Measurements from ENCODE around the gene KIF12.

KIF12 gene

DNA sequence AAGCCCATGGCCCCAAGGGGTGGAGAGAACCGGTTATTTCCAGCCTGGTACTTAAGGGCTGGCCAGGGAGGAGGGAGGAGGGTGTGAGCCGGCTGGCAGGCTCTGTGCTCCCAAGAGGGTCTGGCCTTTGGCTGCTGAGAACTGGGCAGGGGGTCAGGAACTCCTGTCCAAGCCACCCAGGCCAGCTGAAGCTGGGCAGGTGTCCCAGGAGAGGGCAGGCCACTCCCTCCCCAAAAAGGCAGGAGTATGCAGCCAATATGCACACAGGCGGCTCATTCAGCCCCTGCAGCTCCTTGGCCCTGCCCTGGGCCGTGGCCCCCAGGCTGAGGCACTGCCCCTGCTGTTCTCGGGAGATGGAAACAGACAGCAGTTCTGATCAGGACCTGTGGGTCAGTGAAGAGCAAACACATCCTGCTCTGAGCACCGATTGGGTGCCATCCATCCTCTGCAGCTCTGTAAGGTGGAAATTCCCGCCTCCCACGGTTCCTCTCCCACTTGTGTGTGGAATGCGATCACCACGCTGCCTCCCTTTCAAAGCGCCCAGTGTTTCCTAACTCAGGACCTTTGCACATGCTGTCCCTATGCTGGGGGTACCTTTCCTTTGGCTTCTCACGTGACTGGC, 17.1 kb upstream of the KIF12 start:
- Histone ChIP-seq H3K27ac (no peak overlapping the region), H2AFZ (no peak overlapping the region), H3K9me3 (ENCODE audit: control insufficient read depth, low read length) (no peaks in the 10 kb centered on the region), H3K4me1 (no peaks in the 10 kb centered on the region), H3K4me3 (ENCODE audit: low read depth, low read length) (no peak overlapping the region), H3K9ac (no peak overlapping the region), H3K4me2 (ENCODE audit: low read length) (no peak overlapping the region), H3K79me2 (no peaks in the 10 kb centered on the region), H3K27me3 (ENCODE audit: control insufficient read depth, insufficient read depth, low read length) (no peaks in the 10 kb centered on the region), H3K36me3 (ENCODE audit: control insufficient read depth, insufficient read depth, low read length) (no peaks in the 10 kb centered on the region)
- TF ChIP-seq, protein P1, sequence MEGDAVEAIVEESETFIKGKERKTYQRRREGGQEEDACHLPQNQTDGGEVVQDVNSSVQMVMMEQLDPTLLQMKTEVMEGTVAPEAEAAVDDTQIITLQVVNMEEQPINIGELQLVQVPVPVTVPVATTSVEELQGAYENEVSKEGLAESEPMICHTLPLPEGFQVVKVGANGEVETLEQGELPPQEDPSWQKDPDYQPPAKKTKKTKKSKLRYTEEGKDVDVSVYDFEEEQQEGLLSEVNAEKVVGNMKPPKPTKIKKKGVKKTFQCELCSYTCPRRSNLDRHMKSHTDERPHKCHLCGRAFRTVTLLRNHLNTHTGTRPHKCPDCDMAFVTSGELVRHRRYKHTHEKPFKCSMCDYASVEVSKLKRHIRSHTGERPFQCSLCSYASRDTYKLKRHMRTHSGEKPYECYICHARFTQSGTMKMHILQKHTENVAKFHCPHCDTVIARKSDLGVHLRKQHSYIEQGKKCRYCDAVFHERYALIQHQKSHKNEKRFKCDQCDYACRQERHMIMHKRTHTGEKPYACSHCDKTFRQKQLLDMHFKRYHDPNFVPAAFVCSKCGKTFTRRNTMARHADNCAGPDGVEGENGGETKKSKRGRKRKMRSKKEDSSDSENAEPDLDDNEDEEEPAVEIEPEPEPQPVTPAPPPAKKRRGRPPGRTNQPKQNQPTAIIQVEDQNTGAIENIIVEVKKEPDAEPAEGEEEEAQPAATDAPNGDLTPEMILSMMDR (IDR thresholded peaks at IDR 0.05) = no peak

DNA sequence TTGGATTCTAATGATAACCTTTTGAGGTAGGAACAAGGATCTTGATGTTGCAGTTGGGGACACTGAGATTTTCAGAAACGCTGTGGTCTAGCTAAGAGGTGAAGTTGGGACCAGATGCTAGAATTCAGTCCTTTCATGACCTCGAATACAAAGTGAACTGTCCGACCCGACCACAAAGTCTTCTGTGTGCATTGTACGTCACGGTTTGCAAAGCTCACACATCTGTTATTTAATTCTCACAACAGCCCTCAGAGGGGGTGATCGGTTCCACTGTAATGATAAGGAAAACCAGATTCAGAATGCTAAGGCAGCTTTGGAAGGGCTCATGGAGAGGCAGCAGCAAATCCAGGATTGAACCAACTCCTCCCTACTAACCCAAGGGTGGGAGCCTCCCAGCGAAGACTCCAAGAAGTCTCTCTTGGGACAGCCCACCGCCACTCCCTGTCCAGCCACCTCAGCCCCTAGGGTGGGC, 16.6 kb upstream of the KIF12 start:
- H3K27ac ChIP-seq = no peak overlapping the region
- no peak overlapping the region for H3K9ac ChIP-seq
- H3K4me2 ChIP-seq (ENCODE audit: low read length) = no peak overlapping the region

DNA sequence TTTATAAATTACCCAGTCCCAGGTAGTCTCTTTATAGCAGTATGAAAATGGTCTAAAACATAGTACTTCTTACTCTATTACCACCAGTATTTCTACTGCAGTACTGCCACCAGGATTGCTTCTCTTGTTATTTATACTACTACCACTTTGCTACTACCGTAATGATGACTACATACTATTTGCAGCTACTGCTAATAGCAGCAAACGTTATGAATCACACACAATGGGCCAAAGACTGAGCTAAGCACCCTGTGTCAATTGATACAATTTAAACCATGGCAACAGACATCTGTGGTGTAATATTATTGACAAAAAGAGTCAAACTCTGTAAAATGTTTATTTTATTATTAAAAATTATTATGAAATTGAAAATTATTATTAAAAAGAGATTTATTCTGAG, 15.3 kb upstream of the KIF12 start:
- no peak overlapping the region for H3K27ac ChIP-seq
- no peak overlapping the region for H3K4me2 ChIP-seq (ENCODE audit: low read length)
- no peaks in the 10 kb centered on the region for H3K9me3 ChIP-seq (ENCODE audit: control insufficient read depth, low read length)

More for the DNA sequence above, 16.6 kb upstream of the KIF12 start:
- Histone ChIP-seq H3K36me3 (ENCODE audit: control insufficient read depth, insufficient read depth, low read length) (no peaks in the 10 kb centered on the region), H3K27me3 (ENCODE audit: control insufficient read depth, insufficient read depth, low read length) (no peaks in the 10 kb centered on the region), H3K4me1 (no peaks in the 10 kb centered on the region), H3K4me3 (ENCODE audit: low read depth, low read length) (no peak overlapping the region), H2AFZ (no peak overlapping the region), H3K9me3 (ENCODE audit: control insufficient read depth, low read length) (no peaks in the 10 kb centered on the region), H3K79me2 (no peaks in the 10 kb centered on the region)
- TF ChIP-seq, protein P1 (IDR thresholded peaks at IDR 0.05) = no peak

DNA sequence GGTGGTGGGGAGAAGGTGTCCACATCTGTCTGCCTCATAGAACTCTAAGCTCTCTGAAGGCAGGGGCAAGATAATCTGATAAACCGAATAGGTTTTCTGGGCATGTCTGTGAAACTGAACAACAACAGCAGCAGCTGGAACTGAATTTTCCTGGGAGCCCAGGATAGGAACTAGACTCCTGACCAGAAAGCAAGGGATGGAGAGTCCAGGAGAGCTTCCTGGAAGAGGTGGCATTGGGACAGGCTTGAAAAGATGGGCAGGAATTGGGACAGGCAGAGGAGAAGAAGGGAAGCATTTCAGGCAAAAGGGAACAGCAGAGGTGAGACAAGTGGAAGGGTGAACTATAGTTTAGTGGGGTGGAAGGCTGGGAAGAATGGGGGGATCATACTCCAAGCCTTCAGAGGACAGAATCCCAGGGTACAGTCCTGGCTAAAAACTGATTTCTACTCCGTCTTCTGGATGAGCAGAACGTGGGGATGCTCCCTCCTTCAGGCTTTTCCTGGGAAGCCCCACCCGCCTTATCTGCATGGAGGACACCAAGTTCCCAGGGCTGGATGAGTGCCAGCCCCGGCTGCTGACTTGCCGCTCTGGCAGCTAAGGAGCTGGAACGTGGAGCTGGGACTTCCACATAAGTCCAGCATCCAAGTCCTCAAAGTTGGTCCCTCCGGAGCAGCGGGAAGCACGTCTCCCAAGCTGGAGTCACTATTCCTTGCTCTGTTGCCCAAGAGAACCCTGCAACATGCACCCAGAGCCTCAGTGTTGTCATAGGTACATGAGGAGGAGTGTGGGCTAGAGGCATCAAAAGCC, 13.9 kb upstream of the KIF12 start:
- Histone ChIP-seq H3K27me3 (ENCODE audit: control insufficient read depth, insufficient read depth, low read length) (no peaks in the 10 kb centered on the region), H2AFZ (no peak overlapping the region), H3K27ac (peak overlapping the region; percentile 1), H3K4me1 (no peaks in the 10 kb centered on the region), H3K9me3 (ENCODE audit: control insufficient read depth, low read length) (no peaks in the 10 kb centered on the region), H3K9ac (no peak overlapping the region), H3K36me3 (ENCODE audit: control insufficient read depth, insufficient read depth, low read length) (no peaks in the 10 kb centered on the region), H3K79me2 (no peaks in the 10 kb centered on the region), H3K4me2 (ENCODE audit: low read length) (no peak overlapping the region), H3K4me3 (ENCODE audit: low read depth, low read length) (no peak overlapping the region)
- TF ChIP-seq, protein P1 (IDR thresholded peaks at IDR 0.05) = no peak

More for the DNA sequence above, 15.3 kb upstream of the KIF12 start:
- no peaks in the 10 kb centered on the region for H3K36me3 ChIP-seq (ENCODE audit: control insufficient read depth, insufficient read depth, low read length)
- no peaks in the 10 kb centered on the region for H3K79me2 ChIP-seq
- no peaks in the 10 kb centered on the region for H3K4me1 ChIP-seq
- no peak overlapping the region for H3K4me3 ChIP-seq (ENCODE audit: low read depth, low read length)
- no peak overlapping the region for H3K9ac ChIP-seq
- TF ChIP-seq, protein P1 (IDR thresholded peaks at IDR 0.05) = no peak
- H2AFZ ChIP-seq = no peak overlapping the region
- no peaks in the 10 kb centered on the region for H3K27me3 ChIP-seq (ENCODE audit: control insufficient read depth, insufficient read depth, low read length)
